BE2C (cell line): Measurements from ENCODE around the gene MUC16. TPM values are rescaled to one million over a fixed set of nuclear protein-coding genes. Genes with fewer than 3 reads are reported as not detected.
"Not testable (repeated sequence)": the region's sequence is repeated elsewhere in the genome, so short reads cannot be mapped to it uniquely, and the experiment has no call there.

Experiments used
- DNase-seq: peaks from one replicate; pipeline ENCODE4 v3.0.0-alpha.2; 2020
- H3K27me3 ChIP-seq: fragments of 250-450 bp; sonication (Bioruptor Pico); 2 replicates; pipeline ENCODE4 v1.5.1; 2020; ENCODE audit warnings: mild to moderate bottlenecking
- H3K36me3 ChIP-seq: fragments of 250-450 bp; sonication (Bioruptor Pico); 2 replicates; pipeline ENCODE4 v1.5.1; 2020; ENCODE audit warnings: mild to moderate bottlenecking
- H3K4me1 ChIP-seq: fragments of 250-450 bp; sonication (Bioruptor Pico); 2 replicates; pipeline ENCODE4 v1.5.1; 2020
- H3K4me3 ChIP-seq: 2 replicates; pipeline ENCODE4 v1.5.1; 2011; ENCODE audit warnings: low read depth, low read length
- H3K9me3 ChIP-seq: fragments of 250-450 bp; sonication (Bioruptor Pico); 2 replicates; pipeline ENCODE4 v1.5.1; 2020
- polyA plus RNA-seq: library from polyadenylated mRNA; unstranded; fragments of >200 nt; gene quantifications from one replicate; pipeline ENCODE4 v1.2.1, GENCODE V29; 2012; ENCODE audit warnings: low read depth, missing spikeins; ENCODE audit not compliant: insufficient read length, insufficient read depth
- TF ChIP-seq, protein P1 (sequence below): IDR thresholded peaks from 2 replicates; pipeline ENCODE4 v1.5.1; 2012; ENCODE audit warnings: mild to moderate bottlenecking, low read depth, low read length

Gene MUC16
- not detected for polyA plus RNA-seq

DNA sequence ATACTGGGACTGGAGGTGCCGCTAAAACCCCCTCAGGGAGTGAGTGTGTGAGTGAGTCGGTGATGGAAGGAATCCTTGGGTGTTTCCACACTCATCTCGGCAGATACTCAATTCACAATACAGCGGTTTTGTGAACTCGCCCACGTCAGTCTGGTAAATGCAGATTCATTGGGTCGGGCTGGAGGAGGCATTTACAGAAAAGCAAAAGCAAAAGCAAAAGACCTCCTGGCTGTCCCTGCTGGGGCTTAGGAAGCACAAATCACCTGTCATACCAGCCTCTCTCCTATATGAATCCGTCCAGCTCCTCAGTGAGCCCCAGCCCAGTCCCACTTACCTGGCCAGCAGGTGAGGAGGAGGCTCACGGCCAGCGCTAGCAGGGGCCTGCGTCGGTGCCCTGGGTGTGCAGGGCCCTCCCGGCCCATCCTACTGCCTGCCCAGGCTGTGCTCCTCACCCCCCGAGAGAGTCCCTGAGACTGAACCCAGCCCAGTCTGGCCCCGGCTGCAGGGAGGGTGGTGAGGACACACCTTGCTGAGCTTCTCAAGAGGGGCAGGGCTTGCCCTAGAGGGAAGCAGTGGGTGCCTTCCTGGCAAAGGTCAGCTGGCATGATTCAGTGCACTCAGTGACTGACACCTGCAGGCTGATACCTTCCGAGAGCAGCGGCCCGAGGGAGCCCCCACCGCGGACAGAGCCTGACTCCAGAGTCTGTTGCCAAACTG, at the start of gene MUC16:
MUC16 (minus strand) TSS at position 475 of the 717 bp plus-strand sequence.
- no peaks in the 10 kb centered on the region for H3K4me1 ChIP-seq
- H3K4me3 ChIP-seq = no peak within 1 kb of the TSS
- TF ChIP-seq, protein P1, sequence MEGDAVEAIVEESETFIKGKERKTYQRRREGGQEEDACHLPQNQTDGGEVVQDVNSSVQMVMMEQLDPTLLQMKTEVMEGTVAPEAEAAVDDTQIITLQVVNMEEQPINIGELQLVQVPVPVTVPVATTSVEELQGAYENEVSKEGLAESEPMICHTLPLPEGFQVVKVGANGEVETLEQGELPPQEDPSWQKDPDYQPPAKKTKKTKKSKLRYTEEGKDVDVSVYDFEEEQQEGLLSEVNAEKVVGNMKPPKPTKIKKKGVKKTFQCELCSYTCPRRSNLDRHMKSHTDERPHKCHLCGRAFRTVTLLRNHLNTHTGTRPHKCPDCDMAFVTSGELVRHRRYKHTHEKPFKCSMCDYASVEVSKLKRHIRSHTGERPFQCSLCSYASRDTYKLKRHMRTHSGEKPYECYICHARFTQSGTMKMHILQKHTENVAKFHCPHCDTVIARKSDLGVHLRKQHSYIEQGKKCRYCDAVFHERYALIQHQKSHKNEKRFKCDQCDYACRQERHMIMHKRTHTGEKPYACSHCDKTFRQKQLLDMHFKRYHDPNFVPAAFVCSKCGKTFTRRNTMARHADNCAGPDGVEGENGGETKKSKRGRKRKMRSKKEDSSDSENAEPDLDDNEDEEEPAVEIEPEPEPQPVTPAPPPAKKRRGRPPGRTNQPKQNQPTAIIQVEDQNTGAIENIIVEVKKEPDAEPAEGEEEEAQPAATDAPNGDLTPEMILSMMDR = no peak
- no peaks in the 10 kb centered on the region for H3K36me3 ChIP-seq
- H3K9me3 ChIP-seq = no peaks in the 10 kb centered on the region
- DNase-seq = no peak
- H3K27me3 ChIP-seq = peaks cover 5% of the 10 kb centered on the region; the same call in 1 of the 2 replicates

DNA sequence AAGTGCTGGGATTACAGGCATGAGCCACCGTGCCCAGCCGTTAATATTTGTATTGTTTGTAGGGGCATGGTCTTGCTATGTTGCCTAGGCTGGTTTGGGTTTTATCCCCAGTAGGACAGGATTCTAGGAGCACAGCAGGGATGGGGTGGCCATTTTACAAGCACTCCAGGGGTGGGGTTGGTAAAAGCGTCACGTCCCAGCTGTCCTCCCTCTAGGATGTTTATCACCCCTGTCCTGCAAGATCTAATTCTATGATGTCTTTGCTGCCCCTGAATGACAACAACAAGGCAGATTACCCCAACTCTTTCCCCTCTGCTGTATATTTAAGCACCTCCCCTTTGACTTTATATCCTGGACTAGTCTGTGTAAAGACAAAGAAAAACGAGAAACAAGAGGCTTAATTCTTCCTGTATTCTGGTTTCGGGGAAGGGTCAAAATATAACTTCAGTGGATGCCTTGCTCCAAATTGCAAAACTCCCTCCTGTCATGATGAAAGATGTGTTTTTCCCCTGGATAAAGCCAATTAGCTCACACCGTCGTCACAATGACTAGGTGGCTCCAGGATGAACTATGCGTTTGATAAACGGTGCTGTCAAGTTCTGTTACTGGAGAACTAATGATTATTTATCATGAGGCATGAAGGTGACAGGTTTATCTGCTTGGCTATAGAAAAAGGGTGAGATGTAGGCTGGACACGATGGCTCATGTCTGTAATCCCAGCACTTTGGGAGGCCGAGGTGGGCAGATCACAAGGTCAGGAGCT, 48.9 kb upstream of the MUC16 start:
- no peaks in the 10 kb centered on the region for H3K36me3 ChIP-seq
- no peak overlapping the region for H3K4me3 ChIP-seq
- TF ChIP-seq, protein P1 = no peak
- DNase-seq = no peak
- no peaks in the 10 kb centered on the region for H3K27me3 ChIP-seq
- no peaks in the 10 kb centered on the region for H3K4me1 ChIP-seq
- no peaks in the 10 kb centered on the region for H3K9me3 ChIP-seq

- H3K9me3 ChIP-seq = no peaks in the 10 kb centered on the region
- no peaks in the 10 kb centered on the region for H3K27me3 ChIP-seq
- H3K4me1 ChIP-seq = no peaks in the 10 kb centered on the region
- DNase-seq = no peak
- TF ChIP-seq, protein P1 = no peak
- H3K4me3 ChIP-seq = no peak overlapping the region
- H3K36me3 ChIP-seq = no peaks in the 10 kb centered on the region
These were observed 47.5 kb upstream of the MUC16 start for GRCh38 chr19:9057505-9058258.

DNA sequence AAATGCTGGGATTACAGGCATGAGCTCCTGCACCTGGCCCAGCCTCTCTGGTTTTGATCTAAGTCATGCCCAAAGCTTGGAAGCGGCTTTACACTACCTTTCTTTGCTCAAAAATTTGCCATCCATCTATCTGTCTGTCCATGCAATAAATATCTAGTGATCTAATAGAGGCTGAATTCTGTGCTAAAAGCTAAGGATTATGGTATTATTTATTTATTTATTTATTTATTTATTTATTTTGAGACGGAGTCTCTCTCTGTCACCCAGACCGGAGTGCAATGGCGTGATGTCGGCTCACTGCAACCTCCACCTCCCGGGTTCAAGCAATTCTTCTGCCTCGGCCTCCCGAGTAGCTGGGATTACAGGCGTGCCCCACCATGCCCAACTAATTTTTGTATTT, 45.9 kb upstream of the MUC16 start:
- not testable (repeated sequence) for H3K4me3 ChIP-seq, DNase-seq, H3K4me1 ChIP-seq, H3K36me3 ChIP-seq, H3K9me3 ChIP-seq, H3K27me3 ChIP-seq

GRCh38 chr19:9054765-9055164, 44.6 kb upstream of the MUC16 start:
- no peak for DNase-seq
- Histone ChIP-seq H3K4me1 (no peaks in the 10 kb centered on the region), H3K36me3 (no peaks in the 10 kb centered on the region), H3K4me3 (no peak overlapping the region), H3K27me3 (no peaks in the 10 kb centered on the region), H3K9me3 (no peaks in the 10 kb centered on the region)
- TF ChIP-seq, protein P1 = no peak

DNA sequence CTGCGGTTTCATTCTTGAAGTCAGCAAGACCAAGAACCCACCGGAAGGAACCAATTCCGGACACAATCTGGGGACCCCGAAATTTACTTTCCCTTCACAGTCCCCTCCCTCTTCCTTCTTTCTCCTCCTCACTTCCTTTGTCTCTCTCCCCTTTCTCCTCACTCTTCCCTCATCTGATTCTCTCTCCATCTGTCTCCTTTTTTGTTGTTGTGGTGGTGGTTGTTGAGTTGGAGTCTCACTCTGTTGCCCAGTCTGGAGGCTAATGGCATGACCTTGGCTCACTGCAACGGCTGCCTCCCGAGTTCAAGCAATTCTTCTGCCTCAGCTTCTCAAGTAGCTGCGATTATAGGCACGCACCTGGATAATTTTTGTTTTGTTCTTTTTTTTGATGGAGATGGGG, 44.0 kb upstream of the MUC16 start:
- H3K36me3 ChIP-seq = no peaks in the 10 kb centered on the region
- H3K4me1 ChIP-seq = no peaks in the 10 kb centered on the region
- TF ChIP-seq, protein P1 = no peak
- no peaks in the 10 kb centered on the region for H3K27me3 ChIP-seq
- no peaks in the 10 kb centered on the region for H3K9me3 ChIP-seq
- no peak for DNase-seq
- no peak overlapping the region for H3K4me3 ChIP-seq

DNA sequence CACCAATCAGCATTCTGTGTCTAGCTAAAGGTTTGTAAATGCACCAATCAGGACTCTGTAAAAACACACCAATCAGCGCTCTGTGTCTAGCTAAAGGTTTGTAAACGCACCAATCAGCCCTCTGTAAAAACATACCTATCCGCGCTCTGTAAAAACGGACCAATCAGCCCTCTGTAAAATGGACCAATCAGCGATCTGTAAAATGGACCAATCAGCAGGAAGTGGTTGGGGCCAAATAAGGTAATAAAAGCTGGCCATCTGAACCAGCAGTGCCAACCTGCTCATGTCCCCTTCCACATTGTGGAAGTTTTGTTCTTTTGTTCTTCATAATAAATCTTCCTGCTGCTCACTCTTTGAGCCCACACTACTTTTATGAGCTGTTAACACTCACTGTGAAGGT, 43.5 kb upstream of the MUC16 start:
- H3K4me3 ChIP-seq, H3K9me3 ChIP-seq, H3K27me3 ChIP-seq, H3K4me1 ChIP-seq, DNase-seq, H3K36me3 ChIP-seq: not testable (repeated sequence)
